CD4-positive, alpha-beta T cell treated with Interleukin-15 for 4 hours (primary cell): ENCODE results near the gene FASTK.
"Not testable (repeated sequence)": the region's sequence is repeated elsewhere in the genome, so short reads cannot be mapped to it uniquely, and the experiment has no call there.

Experiments
- DNase-seq: peaks from one replicate; pipeline ENCODE4 v3.0.0-alpha.2; 2020; ENCODE audit warnings: low spot score

Gene FASTK

GRCh38 chr7:151027728-151028130 is 52.9 kb downstream of the FASTK start:
- DNase-seq, result not testable (repeated sequence)

- not testable (repeated sequence) for DNase-seq
These were observed 53.6 kb downstream of the FASTK start for GRCh38 chr7:151026771-151027727.
